ENCODE data around the gene ZSWIM7. TPM values are rescaled to one million over a fixed set of nuclear protein-coding genes. Genes with fewer than 3 reads are reported as not detected.

Gene ZSWIM7
- total RNA-seq, 1 experiment from 2014 or later, result 37.8 TPM

- Histone ChIP-seq H4K8ac (replicated peaks; ENCODE audit: insufficient read length, low read depth, low read length) (no peak overlapping the region), H2BK15ac (ENCODE audit: low read depth, low read length) (no peak overlapping the region), H2BK5ac (ENCODE audit: insufficient read length, low read length) (no peak overlapping the region), H3K79me2 (ENCODE audit: insufficient read depth, low read length) (no peaks in the 10 kb centered on the region), H3K18ac (ENCODE audit: insufficient read length, low read depth, low read length) (no peak overlapping the region), H3K4me2 (ENCODE audit: insufficient read depth, insufficient read length, low read length) (no peak overlapping the region), H4K5ac (ENCODE audit: insufficient read length, low read depth, low read length) (no peak overlapping the region), H2BK20ac (ENCODE audit: low read depth, low read length, poor library complexity, severe bottlenecking) (no peak overlapping the region), H4K91ac (ENCODE audit: insufficient read length, low read depth, low read length) (no peak overlapping the region), H2AFZ (ENCODE audit: low read length) (no peak overlapping the region), H3K14ac (ENCODE audit: insufficient read depth, low read length) (no peak overlapping the region), H3K79me1 (ENCODE audit: insufficient read depth, low read depth, low read length, poor library complexity, severe bottlenecking) (no peaks in the 10 kb centered on the region), H2BK12ac (ENCODE audit: insufficient read length, low read depth, low read length) (no peak overlapping the region), H3K23ac (ENCODE audit: insufficient read length, low read depth, low read length) (no peak overlapping the region), H3K56ac (ENCODE audit: insufficient read length, low read depth, low read length) (no peak overlapping the region), H3K9ac (ENCODE audit: extremely low read depth, insufficient read length, low read length) (no peak overlapping the region), H3K4ac (ENCODE audit: low read depth, low read length) (no peak overlapping the region), H3K27me3 (ENCODE audit: insufficient read depth, low read length) (peaks cover 15% of the 10 kb centered on the region; the same call in 1 of the 2 replicates), H3K23me2 (ENCODE audit: insufficient read length, low read depth, low read length, poor library complexity, severe bottlenecking) (peaks cover 15% of the 10 kb centered on the region), H3K9me3 (ENCODE audit: control insufficient read depth, low read depth, low read length) (no peaks in the 10 kb centered on the region), H2AK5ac (ENCODE audit: insufficient read length, low read length) (no peak overlapping the region), H2BK120ac (ENCODE audit: low read depth, low read length, poor library complexity, severe bottlenecking) (no peak overlapping the region), H3K4me1 (ENCODE audit: insufficient read depth, low read length) (no peaks in the 10 kb centered on the region), H3T11ph (ENCODE audit: low read length) (no peak overlapping the region), H3K27ac (ENCODE audit: insufficient read length, low read depth, low read length) (no peak overlapping the region), H4K20me1 (ENCODE audit: control insufficient read depth, insufficient read depth, insufficient read length) (no peaks in the 10 kb centered on the region)
- WGBS (ENCODE audit: extremely low coverage, insufficient read length, low lambda C conversion rate), result no CpG with 5 or more reads among the region's 16 CpGs
- H3K36me3 Mint-ChIP-seq (ENCODE audit: insufficient read depth in 1 of 3, low read depth in 3 of 3), result peaks cover 0 to 4% (median 0%) of the 10 kb centered on the region in 3 experiments; a peak in 3 of 7 replicates
- peaks cover 9 to 13% of the 10 kb centered on the region in 2 experiments; a peak in 3 of 4 replicates for H3K4me1 Mint-ChIP-seq
- TF ChIP-seq CTCF (conservative IDR thresholded peaks at IDR 0.05), result no peak
- peak overlapping the region in 1 of 2 experiments; percentile 38; a peak in 1 of 5 replicates for H3K4me3 Mint-ChIP-seq
- no peak for DNase-seq
- H3K27ac Mint-ChIP-seq, result no peak overlapping the region
- H3K9me3 Mint-ChIP-seq, result peaks cover 0 to 6% of the 10 kb centered on the region in 2 experiments; a peak in 2 of 5 replicates
- peaks cover 34% of the 10 kb centered on the region for H3K27me3 Mint-ChIP-seq (ENCODE audit: low read depth)
Observed at GRCh38 chr17:15947976-15948752, 51.3 kb downstream of the ZSWIM7 start.
